ENCODE measurements around the gene PITPNC1.
A peak's percentile ranks its signal among the peaks of the same experiment; 100 is the strongest.
"Not testable (repeated sequence)": the region's sequence is repeated elsewhere in the genome, so short reads cannot be mapped to it uniquely, and the experiment has no call there.

PITPNC1 gene

DNA sequence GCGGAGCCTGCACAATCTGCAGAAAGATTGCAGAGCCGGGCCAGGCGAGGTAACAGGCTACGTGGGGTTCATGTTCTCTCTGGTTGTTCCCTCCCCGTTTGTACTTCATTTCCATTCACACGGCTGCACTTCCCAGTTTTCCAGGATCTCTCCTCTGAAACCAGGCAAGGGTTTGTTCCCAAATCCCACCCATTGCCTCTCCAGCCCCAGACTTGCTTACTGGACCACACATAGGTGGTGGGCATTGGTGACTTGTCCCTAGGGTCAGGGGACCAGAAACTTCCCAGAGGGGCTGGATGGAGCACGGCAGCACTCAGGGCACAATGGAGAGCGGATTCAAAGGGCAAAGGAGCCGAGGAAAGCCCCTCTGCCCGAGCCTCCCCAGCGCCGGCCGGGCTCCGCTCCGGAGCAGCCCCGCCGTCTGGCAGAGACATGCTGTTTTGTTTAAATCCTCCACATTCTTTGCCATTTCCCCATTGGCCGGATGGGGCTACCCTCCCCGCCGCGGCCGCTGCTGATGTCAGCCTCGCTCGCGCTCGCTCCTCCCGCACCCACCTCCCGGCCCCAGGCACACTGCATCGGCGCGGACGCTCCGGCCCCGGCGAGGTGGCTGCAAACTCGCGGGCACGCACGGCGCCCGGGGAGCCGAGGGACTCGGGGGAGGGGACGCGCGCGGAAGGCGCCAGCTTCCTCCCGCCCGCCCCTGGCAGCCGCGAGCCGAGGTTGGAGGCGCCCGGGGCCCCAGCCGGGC, at the start of gene PITPNC1:
Gene PITPNC1 (plus strand): TSS at position 545 of the 751 bp plus-strand sequence.
- DNase-seq (ENCODE audit: low read depth in 3 of 3): peak; percentile 75 to 87 (median 76)

DNA sequence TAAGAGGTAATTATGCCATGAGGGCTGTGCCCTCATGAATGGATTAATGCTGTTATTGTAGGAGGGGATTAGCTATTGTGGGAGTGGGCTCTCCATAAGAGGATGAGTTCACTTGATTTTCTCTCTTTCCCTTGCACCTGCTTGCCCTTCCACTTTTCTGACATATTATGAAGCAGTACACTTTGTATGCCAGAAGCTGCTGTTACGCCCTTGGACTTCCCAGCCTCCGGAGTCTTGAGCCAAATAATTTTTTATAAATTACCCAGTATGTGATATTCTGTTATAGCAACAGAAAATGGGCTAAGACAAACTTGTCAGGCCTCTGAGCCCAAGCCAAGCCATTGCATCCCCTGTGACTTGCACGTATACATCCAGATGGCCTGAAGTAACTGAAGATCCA, 49.1 kb upstream of the PITPNC1 start:
- DNase-seq (ENCODE audit: low read depth in 3 of 3): no peak

DNA sequence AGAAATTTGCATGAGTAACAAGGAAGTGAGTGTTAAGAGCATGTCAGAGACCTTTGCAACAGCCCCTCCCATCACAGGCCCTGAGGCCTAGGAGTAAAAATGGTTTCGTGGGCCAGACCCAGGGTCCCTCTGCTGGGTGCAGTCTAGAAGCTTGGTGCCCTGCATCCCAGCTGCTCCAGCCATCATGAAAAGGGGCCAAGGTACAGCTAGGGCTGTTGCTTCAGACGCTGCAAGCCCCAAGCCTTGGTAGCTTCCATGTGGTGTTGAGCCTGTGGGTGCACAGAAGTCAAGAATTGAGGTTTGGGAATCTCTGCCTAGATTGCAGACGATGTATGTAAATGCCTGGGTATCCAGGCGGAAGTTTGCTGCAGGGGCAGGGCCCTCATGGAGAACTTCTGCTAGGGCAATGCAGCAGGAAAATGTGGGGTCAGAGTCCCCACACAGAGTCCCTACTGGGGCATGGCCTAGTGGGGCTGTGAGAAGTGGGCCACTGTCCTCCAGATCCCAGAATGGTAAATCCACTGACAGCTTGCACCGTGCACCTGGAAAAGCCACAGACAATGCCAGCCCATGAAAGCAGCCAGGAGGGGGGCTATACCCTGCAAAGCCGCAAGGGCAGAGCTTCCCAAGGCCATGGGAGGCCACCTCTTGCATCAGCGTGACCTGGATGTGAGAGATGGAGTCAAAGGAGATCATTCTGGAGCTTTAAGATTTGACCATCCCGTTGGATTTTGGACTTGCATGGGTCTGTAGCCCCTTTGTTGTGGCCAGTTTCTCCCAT, 45.5 kb upstream of the PITPNC1 start:
- not testable (repeated sequence) for DNase-seq (ENCODE audit: low read depth in 3 of 3)

DNA sequence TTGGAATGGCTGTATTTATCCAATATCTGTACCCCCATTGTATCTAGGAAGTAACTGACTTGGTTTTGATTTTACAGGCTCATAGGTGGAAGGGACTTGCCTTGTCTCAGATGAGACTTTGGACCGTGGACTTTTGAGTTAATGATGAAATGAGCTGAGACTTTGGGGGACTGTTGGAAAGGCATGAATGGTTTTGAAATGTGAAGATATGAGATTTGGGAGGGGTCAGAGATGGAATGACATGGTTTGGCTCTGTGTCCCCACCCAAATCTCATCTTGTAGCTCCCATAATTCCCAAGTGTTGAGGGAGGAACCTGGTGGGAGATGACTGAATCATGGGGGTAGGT, 44.9 kb upstream of the PITPNC1 start:
- not testable (repeated sequence) for DNase-seq (ENCODE audit: low read depth in 3 of 3)

DNA sequence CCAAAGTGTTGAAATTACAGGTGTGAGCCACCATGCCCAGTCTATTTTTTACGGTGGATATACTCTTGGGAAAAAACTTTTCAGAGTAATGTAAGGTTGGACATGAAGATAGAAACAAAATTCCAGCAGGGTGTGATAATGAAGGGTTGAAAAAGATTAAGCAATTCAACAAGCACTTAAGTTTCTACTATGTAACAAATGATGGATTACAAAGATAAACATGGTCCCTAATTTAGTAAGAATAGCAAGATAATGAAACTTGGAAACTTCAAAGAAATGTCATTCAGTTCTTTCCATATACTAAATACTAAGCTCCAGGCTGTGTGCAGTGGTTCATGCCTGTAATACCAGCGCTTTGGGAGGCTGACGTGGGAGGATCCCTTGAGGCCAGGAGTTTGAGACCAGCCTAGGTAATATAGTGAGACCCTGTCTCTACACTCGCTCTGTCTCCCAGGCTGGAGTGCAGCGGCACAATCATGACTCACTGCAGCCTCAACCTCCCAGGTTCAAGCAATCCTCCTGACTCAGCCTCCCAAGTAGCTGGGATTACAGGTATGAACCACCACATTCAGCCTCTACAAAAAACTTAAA, 41.7 kb upstream of the PITPNC1 start:
- no peak for DNase-seq (ENCODE audit: low read depth in 3 of 3)

DNA sequence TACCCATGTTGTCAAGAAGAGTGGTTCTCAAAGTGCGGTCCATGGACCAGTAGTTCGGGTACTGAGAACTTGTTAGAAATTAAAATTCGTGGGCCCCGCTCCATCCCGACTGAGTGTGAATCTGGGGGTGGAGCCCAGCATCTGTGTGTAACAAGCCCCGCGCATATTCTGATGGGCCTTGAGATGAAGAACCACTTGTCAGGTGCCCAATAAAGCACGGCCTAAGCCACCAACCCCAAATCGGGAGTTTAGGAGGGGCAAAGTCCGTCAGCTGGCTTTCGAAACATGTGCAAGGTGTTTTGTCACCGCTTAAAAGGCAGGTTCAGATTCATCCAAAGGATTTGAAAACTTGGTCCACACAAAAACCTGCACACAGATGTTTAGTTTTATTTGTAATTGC, 40.2 kb upstream of the PITPNC1 start:
- no peak for DNase-seq (ENCODE audit: low read depth in 3 of 3)

DNA sequence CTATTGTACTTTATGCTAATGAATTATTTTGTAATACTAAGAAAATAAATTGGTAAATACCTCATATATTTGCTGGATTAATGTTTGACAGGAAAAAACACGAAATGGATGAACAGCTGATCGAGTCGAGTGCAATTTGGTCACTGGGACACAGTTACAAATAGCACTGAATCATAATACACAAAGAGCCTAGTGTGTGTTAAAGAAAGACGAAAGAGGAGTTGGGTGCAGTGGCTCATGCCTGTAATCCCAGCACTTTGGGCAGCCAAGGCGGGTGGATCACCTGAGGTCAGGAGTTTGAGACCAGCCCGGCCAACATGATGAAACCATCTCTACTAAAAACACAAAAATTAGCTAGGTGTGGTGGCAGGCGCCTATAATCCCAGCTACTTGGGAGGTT, 38.7 kb upstream of the PITPNC1 start:
- DNase-seq (ENCODE audit: low read depth in 3 of 3): not testable (repeated sequence)

DNA sequence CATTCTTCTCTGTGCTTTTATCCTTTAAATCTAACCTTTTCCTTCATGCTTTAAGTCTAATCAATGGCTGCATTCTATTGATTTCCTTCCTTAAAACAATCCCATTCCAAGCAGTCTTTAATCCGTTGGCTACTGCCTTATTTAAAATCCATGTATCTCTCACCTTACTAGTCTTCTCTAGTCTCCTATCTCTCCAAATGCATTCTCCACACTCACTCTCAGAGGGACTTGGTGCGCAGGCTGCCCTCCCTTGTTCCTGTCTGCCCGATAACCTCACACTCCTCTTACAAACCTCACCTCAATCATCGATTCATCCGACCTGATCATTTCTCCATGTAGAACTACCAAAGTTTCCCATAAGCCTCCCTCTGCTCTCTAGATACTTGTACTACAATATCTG, 33.8 kb upstream of the PITPNC1 start:
- no peak for DNase-seq (ENCODE audit: low read depth in 3 of 3)

DNA sequence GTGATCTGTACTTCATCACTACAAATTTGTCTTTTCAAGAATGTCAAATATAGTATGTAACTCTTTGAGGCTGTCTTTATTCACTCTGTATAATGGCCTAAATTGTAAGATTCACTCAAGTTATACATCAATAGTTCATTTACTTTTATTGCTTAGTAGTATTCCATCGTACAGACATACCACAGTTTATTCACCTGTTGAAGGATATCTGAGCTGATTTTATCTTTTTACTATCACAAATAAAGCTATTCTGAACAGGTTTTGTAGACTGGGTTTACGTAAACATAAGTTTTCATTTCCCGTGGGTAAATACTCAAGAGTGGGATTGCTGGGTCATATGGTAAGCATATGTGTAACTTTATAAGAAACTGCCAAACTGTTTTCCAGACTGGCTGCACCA, 29.3 kb upstream of the PITPNC1 start:
- DNase-seq (ENCODE audit: low read depth in 3 of 3): no peak

DNA sequence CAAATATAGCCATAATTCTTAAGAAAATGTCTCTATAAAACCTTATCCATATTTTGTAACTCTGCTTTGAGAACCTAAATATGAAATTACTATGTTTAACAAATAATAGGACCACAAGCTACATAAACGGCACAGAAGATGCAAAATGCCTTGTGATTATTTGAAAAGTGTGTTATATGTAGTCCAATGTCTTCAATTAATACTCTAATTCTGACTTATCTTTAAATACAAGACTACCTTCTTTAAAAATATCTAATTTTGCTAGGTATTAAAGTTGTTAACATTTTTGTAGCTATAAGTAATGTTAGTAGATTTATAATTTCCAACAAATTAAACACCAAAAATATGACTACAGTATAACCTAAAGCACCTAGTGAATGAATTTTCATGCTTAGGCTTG, 27.7 kb upstream of the PITPNC1 start:
- no peak for DNase-seq (ENCODE audit: low read depth in 3 of 3)

DNA sequence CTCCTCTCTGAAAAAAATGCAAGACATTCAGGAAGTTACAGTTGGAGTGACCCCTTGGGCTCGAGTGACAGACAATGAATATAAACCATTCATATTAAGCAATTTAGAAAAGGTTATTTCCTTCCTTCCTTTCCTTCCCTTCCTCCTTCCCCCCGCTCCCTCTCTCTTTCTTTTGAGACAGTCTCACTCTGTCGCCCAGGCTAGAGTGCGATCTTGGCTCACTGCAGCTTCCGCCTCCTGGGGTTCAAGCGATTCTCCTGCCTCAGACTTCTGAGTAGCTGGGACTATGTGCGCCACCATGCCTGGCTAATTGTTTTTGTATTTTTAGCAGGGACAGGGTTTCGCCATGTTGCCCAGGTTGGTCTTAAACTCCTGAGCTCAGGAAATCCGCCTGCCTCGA, 23.9 kb upstream of the PITPNC1 start:
- DNase-seq (ENCODE audit: low read depth in 3 of 3): no peak

DNA sequence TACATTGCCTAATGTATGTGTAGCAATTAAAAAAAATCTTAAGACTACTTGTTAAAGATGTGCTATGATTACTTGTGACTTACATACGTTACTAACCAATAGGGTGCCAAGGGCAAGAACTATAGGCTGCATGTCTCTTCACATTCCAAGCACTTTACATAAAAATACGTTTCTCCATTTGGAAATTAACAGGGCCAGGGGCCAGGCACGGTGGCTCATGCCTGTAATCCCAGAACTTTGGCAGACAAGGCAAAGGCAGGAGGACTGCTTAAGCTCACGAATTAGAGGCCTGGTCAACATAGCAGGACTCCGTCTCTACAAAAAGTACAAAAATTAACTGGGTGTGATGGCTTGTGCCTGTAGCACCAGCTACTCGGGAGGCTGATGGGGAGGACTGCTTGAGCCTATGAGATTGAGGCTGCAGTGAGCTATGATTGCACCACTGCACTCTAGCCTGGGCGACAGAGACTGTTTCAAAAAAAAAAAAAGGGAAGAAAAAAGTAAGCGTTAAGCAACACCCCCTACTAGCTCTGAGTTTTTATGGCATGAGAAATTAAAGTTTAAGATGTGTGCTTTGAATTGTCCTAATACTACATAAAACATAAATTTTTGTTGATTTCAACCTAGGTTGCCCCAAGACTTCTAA, 23.0 kb upstream of the PITPNC1 start:
- no peak for DNase-seq (ENCODE audit: low read depth in 3 of 3)

DNA sequence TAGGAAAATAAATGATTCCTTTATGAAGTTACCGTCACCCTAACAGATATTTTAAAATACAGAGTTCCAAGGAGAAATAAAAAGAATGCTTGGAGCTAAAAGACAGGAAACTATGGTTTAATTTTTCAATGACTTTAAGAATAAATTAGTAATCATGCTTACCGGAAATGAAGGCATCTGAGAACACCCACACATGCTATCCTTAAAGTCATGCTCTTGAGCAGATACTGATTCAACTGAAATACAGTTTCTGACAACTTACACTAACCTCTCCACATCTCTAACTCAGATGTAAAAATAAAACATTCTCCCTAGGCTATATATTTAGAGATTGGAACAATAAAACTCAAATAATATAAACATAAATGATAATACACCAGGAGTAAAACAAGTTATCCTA, 18.5 kb upstream of the PITPNC1 start:
- DNase-seq (ENCODE audit: low read depth in 3 of 3): no peak

DNA sequence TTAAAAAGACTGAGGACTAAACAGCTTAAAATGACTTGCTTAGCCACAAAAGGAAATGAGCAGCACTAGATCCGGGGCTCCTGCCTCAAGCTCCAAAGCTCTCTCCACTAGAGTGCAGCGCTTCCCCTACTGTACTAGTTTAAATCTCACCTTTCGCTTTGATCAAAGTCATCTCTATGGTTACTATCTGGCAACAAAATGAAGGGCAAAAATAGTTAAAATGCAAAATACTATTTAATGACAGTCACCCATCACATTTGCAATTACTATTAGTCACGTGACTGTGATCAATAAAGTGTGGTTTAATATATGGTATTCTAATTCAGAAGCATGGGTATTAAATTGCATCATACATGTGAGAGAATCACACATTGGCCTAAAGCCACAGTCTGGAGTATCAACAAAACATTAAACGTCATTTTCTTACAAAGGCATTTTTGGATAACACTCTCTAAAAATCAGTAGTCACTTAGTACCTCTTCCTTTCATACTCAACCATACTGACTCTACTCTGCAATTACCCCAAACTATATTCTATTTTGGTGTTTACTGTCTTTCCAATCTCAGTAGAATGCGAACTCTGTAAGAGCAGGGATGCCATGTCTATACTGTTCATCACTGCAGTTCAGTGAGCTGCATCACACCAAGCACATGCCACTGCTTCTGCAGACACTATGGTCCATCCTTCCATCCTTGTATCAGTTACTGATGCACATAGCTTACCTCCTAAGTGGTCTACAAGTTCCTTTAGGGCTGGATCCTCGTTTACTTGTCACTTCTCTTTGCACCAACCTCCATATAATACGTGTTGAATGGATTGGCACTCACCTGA, 16.9 kb upstream of the PITPNC1 start:
- peak in 1 of 3 experiments; percentile 42 for DNase-seq (ENCODE audit: low read depth in 3 of 3)

DNA sequence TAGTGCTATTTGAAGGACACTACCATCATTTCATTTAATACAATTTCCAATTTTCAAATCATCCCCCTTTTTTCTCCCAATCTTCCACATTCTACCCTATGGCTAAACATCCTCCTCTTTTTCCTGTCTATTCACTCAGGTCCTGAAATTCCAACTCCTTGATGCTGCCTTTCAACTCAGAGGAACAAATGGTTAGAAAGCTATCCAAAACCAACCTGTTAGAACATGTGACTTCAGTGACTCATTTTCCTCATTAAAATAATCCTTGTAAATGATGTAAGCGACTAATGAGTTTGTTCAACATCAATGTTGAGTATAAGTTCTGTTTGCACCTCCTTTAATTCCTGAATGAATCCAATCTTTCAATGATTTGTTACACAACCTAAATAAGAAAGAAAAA, 16.2 kb upstream of the PITPNC1 start:
- no peak for DNase-seq (ENCODE audit: low read depth in 3 of 3)

DNA sequence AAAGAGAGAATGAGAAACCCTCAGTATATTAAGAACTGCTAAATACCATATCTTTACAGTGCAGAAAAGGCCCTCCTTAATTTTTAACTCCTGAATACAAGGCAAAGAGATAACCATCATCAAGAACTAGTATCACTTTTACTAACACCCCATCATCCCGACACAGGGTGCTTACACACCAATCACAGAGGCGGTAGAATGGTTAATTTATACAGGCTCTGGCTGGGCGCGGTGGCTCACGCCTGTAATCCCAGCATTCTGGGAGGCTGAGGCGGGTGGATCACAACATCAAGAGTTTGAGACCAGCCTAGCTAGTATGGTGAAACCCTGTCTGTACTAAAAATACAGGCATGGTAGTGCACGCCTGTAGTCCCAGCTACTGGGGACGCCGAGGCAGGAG, 14.9 kb upstream of the PITPNC1 start:
- DNase-seq (ENCODE audit: low read depth in 3 of 3): no peak

DNA sequence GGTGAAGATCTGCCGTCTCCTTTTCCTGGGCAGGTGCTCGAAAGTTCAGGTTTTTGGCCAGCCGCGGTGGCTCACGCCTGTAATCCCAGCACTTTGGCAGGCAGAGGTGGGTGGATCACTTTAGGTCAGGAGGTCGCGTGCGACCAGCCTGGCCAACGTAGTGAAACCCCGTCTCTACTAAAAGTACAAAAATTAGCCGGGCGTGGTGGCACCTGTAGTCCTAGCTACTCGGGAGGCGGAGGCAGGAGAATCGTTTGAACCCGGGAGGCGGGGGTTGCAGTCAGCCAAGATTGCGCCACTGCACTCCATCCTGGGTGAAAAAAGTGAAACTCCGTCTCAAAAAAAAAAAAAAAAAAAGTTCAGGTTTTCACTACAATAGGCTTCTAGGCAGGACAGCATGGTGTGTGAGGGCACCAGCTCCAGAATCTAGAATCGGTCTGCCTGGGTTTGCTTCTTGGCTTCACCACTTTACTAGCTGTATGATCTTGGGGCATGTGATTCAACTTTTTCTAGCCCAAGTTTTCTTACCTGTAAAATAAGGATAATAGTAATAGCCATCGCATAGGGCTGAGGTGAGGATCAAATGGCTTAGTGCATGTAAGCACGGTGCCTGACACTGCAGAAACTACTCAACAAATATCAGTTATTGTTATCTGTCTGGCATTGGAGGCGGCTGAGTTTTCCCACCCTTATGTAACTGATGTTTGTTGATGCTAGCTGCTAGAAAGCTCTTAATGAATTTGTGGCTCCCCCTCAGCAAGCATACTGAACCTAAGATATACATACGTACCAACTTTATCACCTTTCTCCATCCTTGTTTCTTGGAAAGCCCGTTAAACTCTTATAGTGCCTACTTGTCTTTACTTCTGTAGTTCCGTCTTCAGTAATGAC, 12.0 kb upstream of the PITPNC1 start:
- DNase-seq (ENCODE audit: low read depth in 3 of 3): no peak

DNA sequence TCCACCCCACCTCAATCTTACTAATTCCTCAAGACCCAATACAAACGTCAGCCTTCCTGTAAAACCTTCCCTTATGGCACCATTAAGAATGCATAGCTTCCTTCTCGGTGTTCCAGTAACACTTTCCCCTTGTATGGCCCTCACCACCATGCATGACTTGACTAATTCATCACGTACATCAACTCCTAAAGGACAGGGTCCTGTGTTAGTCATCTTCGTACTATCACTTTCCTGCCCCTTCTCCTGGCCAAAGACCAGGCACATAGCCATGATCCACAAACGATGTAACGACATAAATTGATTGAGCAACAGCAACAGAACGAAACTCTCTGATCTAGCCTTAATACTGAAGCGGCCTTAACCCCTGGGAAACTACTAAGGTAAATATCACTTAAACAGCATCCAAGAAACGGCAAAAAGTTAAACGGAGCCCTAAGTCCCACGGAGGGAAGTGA, 11.3 kb upstream of the PITPNC1 start:
- peak in 1 of 3 experiments; percentile 21 for DNase-seq (ENCODE audit: low read depth in 3 of 3)

DNA sequence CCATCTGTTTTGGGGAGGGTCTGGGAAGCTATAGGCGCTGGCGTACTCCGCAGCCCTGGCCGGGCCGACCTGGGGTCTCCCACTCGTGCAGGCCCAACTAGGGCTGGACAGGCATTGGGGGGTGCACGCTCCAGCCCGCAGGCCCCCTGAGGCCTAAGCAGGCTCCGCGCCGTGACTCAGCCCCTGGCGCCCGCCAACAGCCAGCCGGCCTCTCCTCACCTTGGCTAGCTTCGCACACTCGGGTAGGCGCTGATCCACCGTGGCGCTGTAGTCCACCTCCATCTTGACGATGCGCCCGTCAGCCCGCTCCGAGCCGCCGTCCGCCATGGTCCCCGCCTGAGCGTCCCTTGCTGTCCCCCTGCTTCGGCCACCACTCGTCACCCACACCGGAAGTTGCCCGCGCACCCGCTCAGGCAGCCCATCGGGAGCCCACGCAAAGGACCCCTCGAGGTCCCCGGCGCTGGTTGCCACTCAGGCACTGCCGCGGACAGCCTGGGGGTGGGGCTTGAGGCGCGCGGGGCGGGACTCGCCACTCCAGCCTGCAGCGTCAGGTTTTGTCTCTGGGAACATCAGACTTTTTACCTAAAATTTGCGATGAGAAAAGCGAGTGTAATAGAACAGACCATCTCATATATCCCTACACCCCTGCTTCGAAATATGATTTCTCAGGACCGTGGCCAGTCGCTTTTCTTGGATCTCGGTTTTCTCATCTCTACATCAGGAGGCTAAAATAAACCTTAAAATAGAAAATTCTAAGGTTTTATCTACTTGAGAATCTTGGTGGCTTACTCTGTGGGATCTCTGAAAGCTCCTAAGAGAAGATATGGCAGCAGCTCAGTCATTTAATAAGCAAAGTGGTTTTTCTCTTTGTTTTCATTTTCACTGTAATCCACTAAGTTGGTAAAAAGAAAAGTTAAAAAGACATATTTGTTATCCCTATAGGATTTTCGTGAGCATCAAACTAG, 10.6 kb upstream of the PITPNC1 start, which contains the start of gene PSMD12:
Gene PSMD12 (minus strand): TSS at position 385 of the 965 bp plus-strand sequence. CDS start 58 bp downstream, at position 327.
- peak; percentile 86 to 95 (median 88) for DNase-seq (ENCODE audit: low read depth in 3 of 3)

Measured in stimulated activated CD4-positive, alpha-beta T cell treated with anti-CD3 and anti-CD28 coated beads, TNF-alpha, amount 100 ng/mL, for 24 hours (primary cell).